ENCODE results near the gene VAMP3. TPM values are rescaled to one million over a fixed set of nuclear protein-coding genes. Genes with fewer than 3 reads are reported as not detected.
A peak's percentile ranks its signal among the peaks of the same experiment; 100 is the strongest.

VAMP3 gene
- total RNA-seq, 2 experiments from 2014 or later = 31.6 to 34.9 TPM

- Histone ChIP-seq H3K9me3 (ENCODE audit: low read length) (no peaks in the 10 kb centered on the region), H3K4me2 (ENCODE audit: low read length) (no peak overlapping the region), H3K27ac (ENCODE audit: low read depth, low read length, poor library complexity, severe bottlenecking) (no peak overlapping the region), H3K36me3 (ENCODE audit: insufficient read depth, low read length) (no peaks in the 10 kb centered on the region), H4K20me1 (ENCODE audit: insufficient read depth, low read length) (no peaks in the 10 kb centered on the region), H3K4me1 (ENCODE audit: insufficient read depth, low read length, poor library complexity, severe bottlenecking) (no peaks in the 10 kb centered on the region), H3K4me3 (ENCODE audit: low read depth, low read length, poor library complexity, severe bottlenecking) (no peak overlapping the region), H3K9me2 (ENCODE audit: insufficient read depth, low read length) (no peaks in the 10 kb centered on the region), H2AFZ (ENCODE audit: low read length) (no peak overlapping the region), H3K79me2 (ENCODE audit: insufficient read depth, low read depth, low read length) (no peaks in the 10 kb centered on the region)
- BruUV-seq (replicated peaks) = no TSS peak
- TF ChIP-seq CTCF (conservative IDR thresholded peaks at IDR 0.05; ENCODE audit: low read length) = no peak
- TF ChIP-seq EZH2phosphoT487 (IDR thresholded peaks at IDR 0.05; ENCODE audit: borderline replicate concordance, low read depth, low read length) = no peak
- intact Hi-C loops (cut with micrococcal nuclease; ENCODE audit: unreplicated experiment) = no loop called here
- POLR2A ChIA-PET = interaction anchor here (0.6 kb wide), 1 partner anchor 964 kb away, joined by 3 read pairs; no protein-coding TSS in a partner anchor
- DNase-seq (ENCODE audit: low spot score) = no peak
- CTCF ChIA-PET (ENCODE audit: unreplicated experiment) = no interaction called here
These were observed 10.9 kb upstream of the VAMP3 start for GRCh38 chr1:7760245-7760644.

GRCh38 chr1:7761103-7761502 lies 10.0 kb upstream of the VAMP3 start:
- ChIA-PET CTCF (ENCODE audit: unreplicated experiment) (no interaction called here), POLR2A (no interaction called here)
- DNase-seq (ENCODE audit: low spot score) = no peak
- no peaks in the 10 kb centered on the region for H3K4me1 ChIP-seq (ENCODE audit: insufficient read depth, low read length, poor library complexity, severe bottlenecking)
- TF ChIP-seq CTCF (conservative IDR thresholded peaks at IDR 0.05; ENCODE audit: low read length) (no peak), EZH2phosphoT487 (IDR thresholded peaks at IDR 0.05; ENCODE audit: borderline replicate concordance, low read depth, low read length) (no peak)
- no peaks in the 10 kb centered on the region for H3K9me3 ChIP-seq (ENCODE audit: low read length)
- H3K4me3 ChIP-seq (ENCODE audit: low read depth, low read length, poor library complexity, severe bottlenecking) = no peak overlapping the region
- no peaks in the 10 kb centered on the region for H3K9me2 ChIP-seq (ENCODE audit: insufficient read depth, low read length)
- BruUV-seq (replicated peaks) = no TSS peak
- no peak overlapping the region for H3K27ac ChIP-seq (ENCODE audit: low read depth, low read length, poor library complexity, severe bottlenecking)
- intact Hi-C loops (cut with micrococcal nuclease; ENCODE audit: unreplicated experiment) = no loop called here
- H4K20me1 ChIP-seq (ENCODE audit: insufficient read depth, low read length) = no peaks in the 10 kb centered on the region
- H3K79me2 ChIP-seq (ENCODE audit: insufficient read depth, low read depth, low read length) = no peaks in the 10 kb centered on the region
- H2AFZ ChIP-seq (ENCODE audit: low read length) = no peak overlapping the region
- no peaks in the 10 kb centered on the region for H3K36me3 ChIP-seq (ENCODE audit: insufficient read depth, low read length)
- H3K4me2 ChIP-seq (ENCODE audit: low read length) = no peak overlapping the region

GRCh38 chr1:7767176-7767575 lies 3.9 kb upstream of the VAMP3 start:
- ChIA-PET CTCF (ENCODE audit: unreplicated experiment) (no interaction called here), POLR2A (no interaction called here)
- intact Hi-C loops (cut with micrococcal nuclease; ENCODE audit: unreplicated experiment) = no loop called here
- Histone ChIP-seq H4K20me1 (ENCODE audit: insufficient read depth, low read length) (no peaks in the 10 kb centered on the region), H3K9me3 (ENCODE audit: low read length) (no peaks in the 10 kb centered on the region), H3K4me3 (ENCODE audit: low read depth, low read length, poor library complexity, severe bottlenecking) (no peak overlapping the region), H2AFZ (ENCODE audit: low read length) (peak overlapping the region; percentile 31; the same call in 1 of the 2 replicates), H3K36me3 (ENCODE audit: insufficient read depth, low read length) (no peaks in the 10 kb centered on the region), H3K4me2 (ENCODE audit: low read length) (no peak overlapping the region), H3K27ac (ENCODE audit: low read depth, low read length, poor library complexity, severe bottlenecking) (no peak overlapping the region), H3K4me1 (ENCODE audit: insufficient read depth, low read length, poor library complexity, severe bottlenecking) (peaks cover 4% of the 10 kb centered on the region), H3K9me2 (ENCODE audit: insufficient read depth, low read length) (no peaks in the 10 kb centered on the region), H3K79me2 (ENCODE audit: insufficient read depth, low read depth, low read length) (peaks cover 7% of the 10 kb centered on the region; the same call in 1 of the 2 replicates)
- TF ChIP-seq EZH2phosphoT487 (IDR thresholded peaks at IDR 0.05; ENCODE audit: borderline replicate concordance, low read depth, low read length) = no peak
- TF ChIP-seq CTCF (conservative IDR thresholded peaks at IDR 0.05; ENCODE audit: low read length) = no peak
- DNase-seq (ENCODE audit: low spot score) = no peak
- no TSS peak for BruUV-seq (replicated peaks)
